Naive thymus-derived CD8-positive, alpha-beta T cell (primary cell): Measurements from ENCODE around the gene MESP1. TPM values are rescaled to one million over a fixed set of nuclear protein-coding genes. Genes with fewer than 3 reads are reported as not detected.
A peak's percentile ranks its signal among the peaks of the same experiment; 100 is the strongest.
"Not testable (repeated sequence)": the region's sequence is repeated elsewhere in the genome, so short reads cannot be mapped to it uniquely, and the experiment has no call there.

Experiments
- ATAC-seq, 2 donors: fragments of 150-1000 bp; cut with Tn5 transposase in 1 of 2; sonication (Bioruptor Pico), chemical (Tn5 transposase) in 1 of 2; 1 replicate in 1 of 2; 2 replicates in 1 of 2; pipeline ENCODE4 v1.10.0; 2021; ENCODE audit warnings: mild to moderate bottlenecking in 2 of 2, moderate library complexity in 2 of 2
- POLR2A ChIA-PET: fragments of 350-600 bp; sonication (Branson Sonifier 250); formaldehyde crosslinking; loops from one replicate; lab custom pipeline; 2021; ENCODE audit warnings: antibody characterized with exemption; lab: Charles Lee
- DNase-seq, 10 donors: peaks; one replicate each; pipeline versions ENCODE4 v3.0.0 to v3.0.0-alpha.2; 2020 to 2022
- H3K27ac Mint-ChIP-seq, 10 donors: one replicate each; pipeline ENCODE4 v1.8.0; 2020 to 2022; ENCODE audit warnings: mild to moderate bottlenecking in 10 of 10, mixed read lengths in 10 of 10, moderate library complexity in 4 of 10, inconsistent platforms in 1 of 10
- H3K27me3 Mint-ChIP-seq, 5 donors: one replicate each; pipeline ENCODE4 v1.8.0; 2021 to 2022; ENCODE audit warnings: mixed read lengths in 5 of 5
- H3K36me3 Mint-ChIP-seq, 3 donors: one replicate each; pipeline ENCODE4 v1.8.0; 2020 to 2022; ENCODE audit warnings: mixed read lengths in 3 of 3, mild to moderate bottlenecking in 2 of 3, inconsistent platforms in 1 of 3
- H3K4me1 Mint-ChIP-seq, 4 donors: one replicate each; pipeline ENCODE4 v1.8.0; 2021 to 2022; ENCODE audit warnings: mixed read lengths in 4 of 4
- H3K4me3 Mint-ChIP-seq, 10 donors: one replicate each; pipeline ENCODE4 v1.8.0; 2020 to 2022; ENCODE audit warnings: mild to moderate bottlenecking in 10 of 10, mixed read lengths in 10 of 10, moderate library complexity in 6 of 10, inconsistent platforms in 1 of 10
- H3K9me3 Mint-ChIP-seq, 9 donors: one replicate each; pipeline ENCODE4 v1.8.0; 2020 to 2022; ENCODE audit warnings: mixed read lengths in 9 of 9, mild to moderate bottlenecking in 3 of 9, inconsistent platforms in 1 of 9, moderate library complexity in 1 of 9
- polyA plus RNA-seq, 3 donors: library from polyadenylated mRNA; unstranded; fragments of 300-500 nt; fragmentation: Illumina TruSeq; gene quantifications; one replicate each; pipeline ENCODE4 v1.2.3, GENCODE V29; 2021
- total RNA-seq, 8 experiments: library from RNA in 2 of 8; stranded (reverse) in 2 of 8; gene quantifications; one replicate each; pipeline ENCODE4 v1.2.3 and lab custom pipeline; 2021 to 2026

Gene MESP1
- total and polyA plus RNA-seq, 5 experiments from 2014 or later = 0.06 to 0.81 (median 0.27) TPM

DNA sequence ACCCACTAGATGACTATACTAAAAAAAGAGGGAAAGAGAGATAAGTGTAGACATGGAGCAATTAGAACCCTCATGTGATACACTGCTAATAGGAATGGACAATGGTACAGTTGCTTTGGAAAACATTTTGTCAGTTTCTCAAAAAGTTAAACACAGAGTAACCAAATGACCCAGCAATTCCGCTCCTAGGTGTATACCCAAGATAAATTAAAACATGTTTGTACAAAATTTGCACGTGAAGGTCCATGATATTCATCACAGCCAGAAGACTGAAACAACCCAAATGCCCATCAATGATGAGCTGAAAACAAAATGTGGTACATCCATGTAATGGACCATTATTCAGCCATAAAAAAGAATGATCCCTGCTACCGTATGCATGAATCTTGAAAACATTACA lies 36.9 kb upstream of the MESP1 start:
- Mint-ChIP-seq H3K36me3 (peaks cover 0 to 11% (median 0%) of the 10 kb centered on the region in 3 donors), H3K27me3 (peaks cover 3 to 11% (median 7%) of the 10 kb centered on the region in 5 donors), H3K4me1 (peaks cover 0 to 3% (median 0%) of the 10 kb centered on the region in 4 donors), H3K4me3 (no peak overlapping the region), H3K9me3 (peaks cover 0 to 12% (median 8%) of the 10 kb centered on the region in 9 donors), H3K27ac (no peak overlapping the region)
- DNase-seq = no peak
- POLR2A ChIA-PET = no interaction called here
- no peak for ATAC-seq

DNA sequence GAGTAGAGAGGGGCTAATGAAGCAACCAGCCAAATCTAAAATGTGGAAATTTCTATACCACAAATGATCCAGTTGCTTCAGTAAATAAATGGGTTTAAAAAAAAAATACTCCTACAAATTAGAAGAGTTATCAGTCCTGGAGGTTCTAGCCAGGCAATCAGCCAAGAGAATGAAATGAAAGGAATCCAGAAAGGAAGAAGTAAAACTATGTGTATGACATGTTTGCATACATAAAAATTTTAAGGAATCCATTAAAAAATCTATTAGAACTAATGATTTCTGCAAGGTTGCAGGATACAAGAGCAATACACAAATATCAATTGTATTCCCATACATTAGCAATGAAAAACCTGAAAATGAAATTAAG lies 34.7 kb upstream of the MESP1 start:
- POLR2A ChIA-PET = no interaction called here
- DNase-seq = no peak
- peaks cover 0 to 11% (median 0%) of the 10 kb centered on the region in 3 donors for H3K36me3 Mint-ChIP-seq
- no peak overlapping the region for H3K27ac Mint-ChIP-seq
- peaks cover 0 to 12% (median 8%) of the 10 kb centered on the region in 9 donors for H3K9me3 Mint-ChIP-seq
- no peak for ATAC-seq
- H3K27me3 Mint-ChIP-seq = peaks cover 3 to 18% (median 8%) of the 10 kb centered on the region in 5 donors
- no peak overlapping the region for H3K4me3 Mint-ChIP-seq
- H3K4me1 Mint-ChIP-seq = peaks cover 0 to 9% (median under 1%) of the 10 kb centered on the region in 4 donors

DNA sequence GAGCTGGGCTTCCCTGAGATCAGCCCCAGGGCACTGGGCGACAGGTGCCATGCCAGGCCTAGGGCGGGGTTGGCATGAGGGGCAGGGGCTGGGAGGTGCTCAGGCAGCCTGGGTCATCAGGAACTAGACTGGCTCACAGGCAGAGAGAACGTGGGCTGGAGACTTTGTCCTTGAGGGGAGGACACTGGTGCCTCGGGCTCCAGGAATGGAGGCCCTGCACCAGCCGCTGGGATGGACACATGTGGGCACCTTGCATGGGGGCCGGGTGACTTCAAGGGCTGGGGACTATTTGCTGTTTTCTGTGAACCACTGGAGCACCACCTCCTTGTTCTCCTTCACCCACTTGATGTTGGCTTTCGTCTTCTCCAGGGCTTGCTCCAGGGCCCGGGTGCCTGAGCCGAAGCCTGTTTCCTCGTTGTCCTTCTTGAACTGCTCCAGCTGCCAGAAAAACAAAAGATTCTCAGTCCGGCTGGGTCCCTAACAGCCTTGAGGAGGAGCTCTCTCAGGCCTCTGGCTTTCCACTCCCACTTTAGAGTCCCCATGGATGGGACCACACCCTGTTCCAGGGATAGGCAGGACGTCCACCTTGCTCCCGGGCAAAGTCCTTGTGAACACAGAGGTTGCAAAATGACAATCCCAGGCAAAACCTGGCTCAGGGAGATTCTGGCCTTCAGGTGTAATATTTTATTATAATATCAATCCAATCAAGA lies 34.2 kb upstream of the MESP1 start:
- Mint-ChIP-seq H3K36me3 (peaks cover 0 to 11% (median 0%) of the 10 kb centered on the region in 3 donors), H3K27me3 (peaks cover 4 to 19% (median 12%) of the 10 kb centered on the region in 5 donors), H3K9me3 (peaks cover 0 to 12% (median 8%) of the 10 kb centered on the region in 9 donors), H3K4me3 (no peak overlapping the region), H3K27ac (no peak overlapping the region), H3K4me1 (peaks cover 0 to 13% (median 1%) of the 10 kb centered on the region in 4 donors)
- no peak for DNase-seq
- ATAC-seq = no peak
- POLR2A ChIA-PET = no interaction called here

DNA sequence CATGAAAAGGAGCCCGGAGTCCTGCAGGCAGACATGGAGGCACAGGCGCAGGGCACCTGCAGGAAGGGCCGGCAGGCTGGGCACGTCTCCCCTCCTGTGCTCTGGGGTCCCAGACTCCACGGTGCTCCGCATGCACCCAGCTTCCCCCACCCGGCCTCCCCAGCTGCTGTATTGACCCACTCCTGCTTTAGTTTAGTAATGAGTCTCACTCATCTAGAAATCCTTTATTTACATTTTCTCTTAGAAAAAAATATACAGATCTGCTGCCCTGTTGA lies 33.6 kb upstream of the MESP1 start:
- Mint-ChIP-seq H3K4me3 (no peak overlapping the region), H3K27ac (no peak overlapping the region), H3K36me3 (peaks cover 0 to 11% (median 0%) of the 10 kb centered on the region in 3 donors), H3K27me3 (peaks cover 3 to 22% (median 13%) of the 10 kb centered on the region in 5 donors), H3K9me3 (peaks cover 0 to 12% (median 8%) of the 10 kb centered on the region in 9 donors), H3K4me1 (peaks cover 0 to 13% (median 1%) of the 10 kb centered on the region in 4 donors)
- POLR2A ChIA-PET = no interaction called here
- ATAC-seq (no peak), DNase-seq (no peak)

GRCh38 chr15:89783861-89784685 lies 33.0 kb upstream of the MESP1 start:
- H3K4me3 Mint-ChIP-seq = no peak overlapping the region
- H3K36me3 Mint-ChIP-seq = peaks cover 0 to 11% (median 0%) of the 10 kb centered on the region in 3 donors
- H3K27me3 Mint-ChIP-seq = peaks cover 6 to 22% (median 17%) of the 10 kb centered on the region in 5 donors
- ATAC-seq (no peak), DNase-seq (no peak)
- peak overlapping the region in 1 of 10 donors; percentile 24 for H3K27ac Mint-ChIP-seq
- peaks cover 0 to 13% (median 1%) of the 10 kb centered on the region in 4 donors for H3K4me1 Mint-ChIP-seq
- H3K9me3 Mint-ChIP-seq = peaks cover 0 to 12% (median 8%) of the 10 kb centered on the region in 9 donors
- POLR2A ChIA-PET = no interaction called here

DNA sequence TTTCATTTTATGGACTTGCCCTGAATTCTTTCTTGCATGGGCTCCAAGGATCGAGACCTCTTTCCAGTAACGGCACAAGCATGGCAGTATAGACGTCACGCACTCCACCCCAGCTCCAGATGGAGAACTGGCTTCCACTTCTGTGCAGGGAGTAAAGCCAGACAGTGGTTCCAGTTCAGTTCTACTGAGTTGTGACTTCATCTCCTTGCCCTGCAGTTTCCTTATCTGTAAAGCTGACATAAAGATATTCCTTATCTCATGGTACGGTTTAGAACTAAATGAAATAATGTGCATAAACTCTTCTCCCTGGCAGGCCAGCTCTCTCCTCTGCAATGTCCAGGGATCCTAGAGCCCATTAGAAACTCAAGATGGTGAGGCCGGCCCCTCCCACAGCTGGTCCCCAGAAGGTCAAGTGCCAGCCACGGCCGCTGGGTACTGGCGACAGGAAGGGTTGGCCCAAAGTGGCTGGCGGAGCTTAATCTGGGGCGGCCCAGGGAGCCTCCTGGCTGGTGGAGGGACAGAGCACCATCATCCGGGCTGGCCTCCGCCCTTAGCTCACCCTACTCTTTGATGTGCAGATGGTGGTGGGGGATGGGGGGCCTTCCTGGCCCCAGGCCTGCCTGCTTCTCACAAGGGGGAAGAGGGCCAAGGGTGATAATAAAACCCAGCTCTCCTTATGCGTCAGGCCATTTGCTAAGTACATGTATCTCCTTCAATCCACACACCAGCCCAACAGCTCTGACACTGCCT lies 32.2 kb upstream of the MESP1 start:
- no peak overlapping the region for H3K4me3 Mint-ChIP-seq
- peaks cover 0 to 13% (median 1%) of the 10 kb centered on the region in 4 donors for H3K4me1 Mint-ChIP-seq
- DNase-seq = no peak
- no peak for ATAC-seq
- POLR2A ChIA-PET = no interaction called here
- no peak overlapping the region for H3K27ac Mint-ChIP-seq
- peaks cover 6 to 30% (median 18%) of the 10 kb centered on the region in 5 donors for H3K27me3 Mint-ChIP-seq
- H3K9me3 Mint-ChIP-seq = peaks cover 0 to 11% (median 7%) of the 10 kb centered on the region in 9 donors
- peaks cover 0 to 10% (median 0%) of the 10 kb centered on the region in 3 donors for H3K36me3 Mint-ChIP-seq

GRCh38 chr15:89782619-89782950 lies 31.5 kb upstream of the MESP1 start:
- DNase-seq, H3K9me3 Mint-ChIP-seq, H3K36me3 Mint-ChIP-seq, ATAC-seq, H3K27ac Mint-ChIP-seq, POLR2A ChIA-PET, H3K4me3 Mint-ChIP-seq: not testable (repeated sequence)
- H3K27me3 Mint-ChIP-seq = peaks cover 6 to 37% (median 20%) of the 10 kb centered on the region in 5 donors
- peaks cover 0 to 13% (median 1%) of the 10 kb centered on the region in 4 donors for H3K4me1 Mint-ChIP-seq

DNA sequence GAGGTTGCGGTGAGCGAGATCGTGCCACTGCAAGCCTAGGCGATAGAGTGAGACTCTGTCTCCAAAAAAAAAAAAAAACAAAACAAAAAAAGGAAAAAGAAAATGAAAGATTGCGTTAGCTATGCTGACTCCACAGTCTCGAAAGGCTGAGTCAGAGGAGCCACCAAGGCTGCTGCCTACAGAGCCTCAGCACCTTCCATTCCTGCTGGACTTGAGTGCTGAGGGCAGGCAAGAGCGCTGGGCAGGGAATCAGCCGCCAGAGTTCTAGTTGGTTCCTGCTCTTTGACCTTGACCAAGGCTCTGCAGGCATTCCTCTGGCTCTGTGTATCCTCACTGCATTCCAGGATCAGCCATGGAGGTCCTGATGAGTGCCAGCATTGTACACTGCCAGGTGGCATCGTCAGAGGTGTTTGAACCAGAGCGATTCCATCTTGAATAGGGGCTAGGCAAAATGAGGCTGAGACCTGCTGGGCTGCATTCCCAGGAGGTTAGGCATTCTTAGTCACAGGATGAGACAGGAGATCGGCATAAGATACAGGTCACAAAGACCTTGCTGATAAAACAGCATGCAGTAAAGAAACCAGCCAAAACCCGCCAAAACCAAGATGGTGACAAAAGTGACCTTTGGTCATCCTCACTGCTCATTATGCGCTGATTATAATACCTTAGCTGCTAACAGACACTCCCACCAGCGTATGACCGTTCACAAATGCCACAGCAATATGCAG lies 31.0 kb upstream of the MESP1 start:
- Mint-ChIP-seq H3K9me3 (no peaks in the 10 kb centered on the region), H3K27ac (peak overlapping the region in 1 of 10 donors; percentile 44), H3K4me3 (no peak overlapping the region), H3K36me3 (no peaks in the 10 kb centered on the region), H3K4me1 (peaks cover 0 to 13% (median 1%) of the 10 kb centered on the region in 4 donors), H3K27me3 (peaks cover 6 to 37% (median 25%) of the 10 kb centered on the region in 5 donors)
- DNase-seq = no peak
- ATAC-seq = no peak
- POLR2A ChIA-PET = no interaction called here

- no peak overlapping the region for H3K4me3 Mint-ChIP-seq
- no peaks in the 10 kb centered on the region for H3K9me3 Mint-ChIP-seq
- peaks cover 6 to 40% (median 26%) of the 10 kb centered on the region in 5 donors for H3K27me3 Mint-ChIP-seq
- POLR2A ChIA-PET = no interaction called here
- peaks cover 0 to 13% (median 1%) of the 10 kb centered on the region in 4 donors for H3K4me1 Mint-ChIP-seq
- H3K27ac Mint-ChIP-seq = no peak overlapping the region
- ATAC-seq (no peak), DNase-seq (no peak)
- no peaks in the 10 kb centered on the region for H3K36me3 Mint-ChIP-seq
Measured at GRCh38 chr15:89781055-89781454, 30.0 kb upstream of the MESP1 start.

DNA sequence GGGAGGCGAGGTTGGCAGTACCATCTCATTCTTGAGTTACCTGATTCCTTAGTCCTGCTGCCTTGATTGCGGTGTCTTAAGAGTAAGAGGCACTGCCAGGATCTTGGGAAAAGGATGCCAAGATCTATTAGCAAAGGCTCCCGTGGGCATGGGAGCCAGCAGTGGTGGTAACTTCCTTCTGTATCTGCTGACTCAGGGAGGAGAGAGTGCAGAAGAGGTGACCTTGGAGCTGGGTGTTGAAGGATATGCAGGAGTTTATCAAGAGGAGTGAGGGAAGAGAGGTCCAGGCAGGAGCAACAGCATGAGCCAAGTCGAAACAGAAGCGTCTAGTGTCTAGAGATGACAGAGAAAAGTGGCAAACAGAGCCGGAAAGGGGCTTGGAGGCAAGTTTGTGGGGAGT lies 29.6 kb upstream of the MESP1 start:
- no peaks in the 10 kb centered on the region for H3K36me3 Mint-ChIP-seq
- H3K27ac Mint-ChIP-seq = no peak overlapping the region
- H3K4me3 Mint-ChIP-seq = no peak overlapping the region
- no peak for ATAC-seq
- H3K9me3 Mint-ChIP-seq = no peaks in the 10 kb centered on the region
- POLR2A ChIA-PET = no interaction called here
- peaks cover 0 to 13% (median 1%) of the 10 kb centered on the region in 4 donors for H3K4me1 Mint-ChIP-seq
- DNase-seq = no peak
- H3K27me3 Mint-ChIP-seq = peaks cover 6 to 42% (median 26%) of the 10 kb centered on the region in 5 donors

GRCh38 chr15:89778861-89779260 lies 27.8 kb upstream of the MESP1 start:
- POLR2A ChIA-PET = interaction anchor here (1.0 kb wide), 1 partner anchor 36 kb away, joined by 3 read pairs; the partner anchor contains the start of gene ANPEP
- DNase-seq = no peak
- Mint-ChIP-seq H3K4me3 (no peak overlapping the region), H3K36me3 (no peaks in the 10 kb centered on the region), H3K27me3 (peaks cover 7 to 51% (median 28%) of the 10 kb centered on the region in 5 donors), H3K4me1 (peaks cover 0 to 13% (median 2%) of the 10 kb centered on the region in 4 donors), H3K27ac (no peak overlapping the region), H3K9me3 (no peaks in the 10 kb centered on the region)
- no peak for ATAC-seq
